Uterus (tissue), 2 donors: ENCODE measurements around the gene PHKG1.
"Not testable (repeated sequence)": the region's sequence is repeated elsewhere in the genome, so short reads cannot be mapped to it uniquely, and the experiment has no call there.

Source experiments
- POLR2A ChIP-seq, 2 donors: fragments of 450-650 bp; IDR thresholded peaks; one replicate each; pipeline ENCODE4 v1.6.1; 2016; ENCODE audit warnings: antibody characterized with exemption in 2 of 2, mild to moderate bottlenecking in 1 of 2, moderate library complexity in 1 of 2
- TF ChIP-seq, protein P1 (sequence below), 4 experiments: fragments of 200-600 bp in 2 of 4; fragments of 450-650 bp in 2 of 4; sonication (generic) in 2 of 4; IDR thresholded peaks; one replicate each; pipeline ENCODE4 v1.5.1; 2016 to 2019; ENCODE audit warnings: antibody characterized with exemption in 4 of 4, mild to moderate bottlenecking in 2 of 4, moderate library complexity in 1 of 4

DNA sequence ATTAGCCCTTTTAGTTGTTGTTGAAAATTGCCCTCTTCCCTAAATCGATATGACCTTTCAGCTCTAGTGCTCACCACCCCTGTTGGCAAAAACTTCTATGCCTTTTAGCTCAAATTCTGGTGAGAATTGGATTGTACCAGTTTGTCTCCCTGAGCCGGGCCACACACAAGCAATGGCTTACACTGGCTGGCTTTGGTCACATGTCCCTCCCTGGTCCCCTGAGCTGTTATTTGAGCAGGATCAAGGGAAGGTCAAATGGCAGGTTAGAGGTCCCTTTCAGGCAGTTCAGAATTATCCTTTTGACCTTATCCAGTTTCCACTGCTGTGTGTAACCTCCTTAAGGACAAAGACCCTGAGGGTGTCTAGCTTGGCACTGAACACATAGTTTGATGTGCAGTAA, 38.3 kb upstream of the PHKG1 start:
- TF ChIP-seq, protein P1, sequence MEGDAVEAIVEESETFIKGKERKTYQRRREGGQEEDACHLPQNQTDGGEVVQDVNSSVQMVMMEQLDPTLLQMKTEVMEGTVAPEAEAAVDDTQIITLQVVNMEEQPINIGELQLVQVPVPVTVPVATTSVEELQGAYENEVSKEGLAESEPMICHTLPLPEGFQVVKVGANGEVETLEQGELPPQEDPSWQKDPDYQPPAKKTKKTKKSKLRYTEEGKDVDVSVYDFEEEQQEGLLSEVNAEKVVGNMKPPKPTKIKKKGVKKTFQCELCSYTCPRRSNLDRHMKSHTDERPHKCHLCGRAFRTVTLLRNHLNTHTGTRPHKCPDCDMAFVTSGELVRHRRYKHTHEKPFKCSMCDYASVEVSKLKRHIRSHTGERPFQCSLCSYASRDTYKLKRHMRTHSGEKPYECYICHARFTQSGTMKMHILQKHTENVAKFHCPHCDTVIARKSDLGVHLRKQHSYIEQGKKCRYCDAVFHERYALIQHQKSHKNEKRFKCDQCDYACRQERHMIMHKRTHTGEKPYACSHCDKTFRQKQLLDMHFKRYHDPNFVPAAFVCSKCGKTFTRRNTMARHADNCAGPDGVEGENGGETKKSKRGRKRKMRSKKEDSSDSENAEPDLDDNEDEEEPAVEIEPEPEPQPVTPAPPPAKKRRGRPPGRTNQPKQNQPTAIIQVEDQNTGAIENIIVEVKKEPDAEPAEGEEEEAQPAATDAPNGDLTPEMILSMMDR (IDR thresholded peaks at IDR 0.05), result not testable (repeated sequence)
- TF ChIP-seq POLR2A (IDR thresholded peaks at IDR 0.05), result not testable (repeated sequence)
